A673 (cell line): ENCODE results near the gene ADK.

Experiments used
- CTCF ChIP-seq: fragments of 300-800, 200-600 bp; sonication (generic); conservative IDR thresholded peaks from 2 replicates; pipeline ENCODE4 v1.5.1; 2017; ENCODE audit warnings: low read depth, mild to moderate bottlenecking, antibody characterized with exemption, low read length, moderate library complexity, mixed read lengths
- EZH2 ChIP-seq: fragments of 200-600 bp; sonication (generic); IDR thresholded peaks from 2 replicates; pipeline ENCODE4 v1.6.1; 2017; ENCODE audit warnings: borderline replicate concordance, low read depth, mild to moderate bottlenecking, mixed read lengths, antibody characterized with exemption, low read length; ENCODE audit not compliant: poor library complexity, severe bottlenecking

DNA sequence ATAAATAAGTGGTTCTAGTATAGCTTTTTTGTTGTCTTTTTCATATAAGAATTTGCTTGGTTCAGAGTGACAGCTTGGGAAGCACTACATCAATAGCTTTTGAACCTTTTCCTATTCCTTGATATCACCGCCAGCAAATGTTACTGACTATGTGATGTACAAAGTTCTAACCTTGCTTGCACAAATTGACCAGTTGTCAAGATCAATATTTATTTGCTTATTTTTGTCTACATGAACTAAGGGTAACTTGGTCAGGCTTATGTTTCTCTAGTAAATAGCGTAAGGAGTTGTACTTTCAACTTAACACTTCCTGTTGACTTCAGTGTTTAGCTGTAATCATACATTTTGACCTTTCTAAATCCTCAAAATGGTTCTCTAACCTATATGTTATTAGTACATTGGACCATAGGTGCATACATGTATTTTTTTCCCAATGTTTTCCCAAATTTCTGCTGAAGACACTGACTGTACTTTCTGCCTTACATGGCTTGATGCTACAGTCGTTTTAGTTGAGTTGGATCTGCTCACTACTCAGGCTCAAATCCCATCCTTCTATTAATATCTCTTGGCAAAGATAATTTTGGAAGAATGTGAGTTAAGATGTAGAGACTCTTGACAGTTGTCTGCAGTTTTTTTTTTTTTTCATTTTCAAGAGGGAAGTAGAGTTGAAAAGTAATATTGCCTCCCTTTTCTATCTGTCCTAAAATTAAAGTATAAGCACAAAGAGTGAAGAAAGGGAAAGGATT, 436.3 kb downstream of the ADK start:
- no peak for TF ChIP-seq CTCF
- no peak for TF ChIP-seq EZH2
